NCI-H1417 (cell line): ENCODE measurements around the gene LYPLA2.

Experiments used
- DNase-seq, 3 experiments: peaks; one replicate each; lab custom pipeline; 2025; lab: John Stamatoyannopoulos, UW

The LYPLA2 gene

DNA sequence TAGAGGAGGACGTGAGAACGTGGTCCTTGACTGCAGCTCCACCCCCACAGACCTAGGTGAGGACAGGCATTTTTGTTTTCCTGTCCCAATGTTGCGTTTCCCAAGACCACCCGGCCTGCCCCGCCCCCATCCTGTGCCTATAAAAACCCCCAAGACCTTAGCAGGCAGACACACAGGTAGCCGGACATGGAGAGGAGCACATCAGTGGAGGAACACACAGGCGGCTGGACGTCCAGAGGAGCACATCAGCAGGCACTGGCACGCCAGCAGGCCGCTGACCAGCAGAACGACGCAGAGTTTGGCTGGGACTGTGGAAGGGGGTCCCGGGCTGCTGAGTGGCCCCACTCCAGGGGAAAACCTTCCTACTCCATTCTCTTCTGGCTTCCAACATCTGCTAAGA, 47.0 kb downstream of the LYPLA2 start:
- DNase-seq, result no peak

DNA sequence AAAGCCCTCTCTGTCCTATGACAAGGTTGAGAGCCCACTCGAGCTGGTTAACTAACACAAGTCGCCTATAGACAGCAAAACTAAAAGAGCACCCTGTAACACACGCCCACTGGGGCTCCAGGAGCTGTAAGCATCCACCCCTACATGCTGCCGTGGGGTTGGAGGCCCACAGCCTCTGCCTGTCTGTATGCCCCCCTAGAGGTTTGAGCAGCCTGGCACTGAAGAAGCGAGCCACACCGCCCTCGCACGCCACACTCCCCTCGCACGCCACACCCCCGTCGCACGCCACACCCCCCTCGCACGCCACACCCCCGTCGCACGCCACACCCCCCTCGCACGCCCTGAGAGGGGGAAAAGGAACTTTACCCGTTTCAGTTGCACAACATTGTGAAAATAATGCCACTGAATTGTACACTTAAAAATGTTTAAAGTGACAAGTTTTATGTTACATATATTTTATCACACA, 47.5 kb downstream of the LYPLA2 start:
- DNase-seq, result peak; percentile 23 to 64 (median 36)

GRCh38 chr1:23843644-23844043, 52.7 kb downstream of the LYPLA2 start:
- DNase-seq, result no peak
